Heart right ventricle (tissue), 16 donors: ENCODE data around the gene NRP2. TPM values are rescaled to one million over a fixed set of nuclear protein-coding genes. Genes with fewer than 3 reads are reported as not detected.
A peak's percentile ranks its signal among the peaks of the same experiment; 100 is the strongest.

Source experiments
- ATAC-seq, 8 donors: fragments of 200-7000 bp; cut with Tn5 transposase; one replicate each; pipeline ENCODE4 v1.9.1; 2020; ENCODE audit warnings: mild to moderate bottlenecking in 8 of 8, moderate library complexity in 8 of 8, moderate number of reproducible peaks in 1 of 8
- DNase-seq, 2 donors: peaks; one replicate each; pipeline ENCODE4 v3.0.0-alpha.2; 2020
- H3K27ac ChIP-seq, 10 donors: fragments of 200-600 bp; sonication (generic) in 2 of 10; one replicate each; pipeline versions ENCODE4 v1.5.0 to v1.8.0; 2020 to 2022; ENCODE audit warnings: mild to moderate bottlenecking in 3 of 10
- H3K27me3 ChIP-seq, 7 donors: fragments of 200-600 bp; one replicate each; pipeline ENCODE4 v1.8.0; 2021 to 2022; ENCODE audit warnings: mild to moderate bottlenecking in 2 of 7
- H3K36me3 ChIP-seq, 9 donors: fragments of 200-600 bp; sonication (generic) in 1 of 9; one replicate each; pipeline versions ENCODE4 v1.5.0 to v1.8.0; 2020 to 2022; ENCODE audit warnings: mild to moderate bottlenecking in 2 of 9
- H3K4me1 ChIP-seq, 9 donors: fragments of 200-600 bp; sonication (generic) in 1 of 9; one replicate each; pipeline versions ENCODE4 v1.5.0 to v1.8.0; 2020 to 2022; ENCODE audit warnings: mild to moderate bottlenecking in 4 of 9
- H3K4me3 ChIP-seq, 10 donors: fragments of 200-600 bp; sonication (generic) in 2 of 10; one replicate each; pipeline versions ENCODE4 v1.5.0 to v1.8.0; 2020 to 2022; ENCODE audit warnings: mild to moderate bottlenecking in 7 of 10, moderate library complexity in 2 of 10
- H3K9me3 ChIP-seq, 11 donors: fragments of 200-600 bp in 10 of 11; sonication (generic) in 2 of 11; one replicate each; pipeline versions ENCODE4 v1.5.0 to v1.8.0; 2013 to 2022; ENCODE audit warnings: mild to moderate bottlenecking in 2 of 11, control low read depth in 1 of 11, moderate library complexity in 1 of 11
- WGBS, 2 donors: extraction: QIAGEN DNeasy Blood & Tissue Kit; methylation state at CpG; one replicate each; pipeline ENCODE4 v1.1.7; 2013; ENCODE audit warnings: inconsistent platforms in 1 of 2; 5-methylcytosine and 5-hydroxymethylcytosine counted together
- intact Hi-C, 10 donors: fragments of 100-400 bp; cut with DNase I; formaldehyde crosslinking; loops; one replicate each; pipeline versions ENCODE4 v1.11.1 to v1.14.2; 2022
- polyA plus RNA-seq, 2 donors: library from polyadenylated mRNA; stranded (reverse); fragments of 200-250 nt; gene quantifications; one replicate each; pipeline ENCODE4 v1.2.3, GENCODE V29; 2013
- total RNA-seq, 10 donors: library from RNA; stranded (reverse); fragmentation: NEBNext Ultra II Directional in 3 of 10; extraction: Animal tissue kit (Norgen Biotek cat#: 25700) in 3 of 10; gene quantifications; one replicate each; pipeline versions ENCODE4 v1.2.1 to v1.2.4, GENCODE V29; 2021 to 2023
- TF ChIP-seq, protein P1 (sequence below), 9 donors: fragments of 200-600 bp; sonication (generic) in 2 of 9; IDR thresholded peaks; one replicate each; pipeline versions ENCODE4 v1.5.0 to v1.8.0; 2021 to 2022; ENCODE audit warnings: antibody characterized with exemption in 9 of 9, mild to moderate bottlenecking in 5 of 9, moderate library complexity in 1 of 9
- donor health status: Arrhythmogenic right ventricular cardiomyopathy.
- donor health status: ischemic (EF 13 %, LVEDD 7.1; RV severe dilation, severe dysfunction).
- donor health status: healthy with polysubstance abuse.
- donor health status: DM: no; HTN: yes; CAD: no.
- donor health status: DM: no; HTN: no; CAD: no.
- donor health status: ischemic (EF 25% LVEDD 6.9; RV normal size, moderate dysfunction).
- donor health status: ischemic (EF 25% LVEDD 5.7; RV mildly dilated, moderate dysfunction).
- donor health status: healthy.
- donor health status: DM: yes; HTN: yes; CAD: no.
- donor health status: Ischemic cardiomyopathy.
- donor health status: ischemic (EF 35%, LVEDD 5.7; RV mildly dilated, moderate dysfunction).
- donor health status: nonischemic (EF 11% LVEDD 7.7; RV severe dilation, severe dysfunction).
- donor health status: DM: yes; HTN: yes; CAD: no.
- donor health status: PGD.
- donor health status: ischemic (EF 29% LVEDD 5.4; RV normal size, mild dysfunction).
- donor health status: nonischemic (EF 23%, LVEDD 6.1; RV moderate dilation, normal function).

The NRP2 gene
- total and polyA plus RNA-seq, 12 donors = 2.5 to 29.4 (median 8.6) TPM

DNA sequence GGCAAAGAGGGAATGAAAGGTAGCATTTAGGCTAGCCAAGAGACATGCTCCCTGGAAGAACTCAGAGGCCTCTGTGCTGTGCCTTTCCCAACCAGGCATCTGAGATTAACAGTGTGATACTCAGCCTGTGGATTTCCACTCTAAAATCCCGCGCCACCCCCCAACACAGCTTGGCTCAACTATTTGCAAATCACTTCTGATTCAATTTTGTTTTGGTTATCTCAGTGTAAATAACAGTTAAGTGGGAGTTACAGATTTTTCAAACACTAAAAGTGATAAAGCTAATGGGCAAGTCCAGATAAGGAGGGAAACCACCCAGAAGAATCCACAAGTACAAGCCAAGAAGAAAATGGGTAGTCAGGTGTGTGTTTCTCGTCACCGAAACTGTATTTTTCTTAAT lies 1.4 kb upstream of the NRP2 start:
- Histone ChIP-seq H3K27me3 (peaks cover 0 to 56% (median 25%) of the 10 kb centered on the region in 7 donors), H3K36me3 (no peaks in the 10 kb centered on the region), H3K4me3 (no peak overlapping the region), H3K27ac (no peak overlapping the region), H3K9me3 (no peaks in the 10 kb centered on the region), H3K4me1 (peaks cover 6 to 48% (median 32%) of the 10 kb centered on the region in 9 donors)
- DNase-seq (no peak), ATAC-seq (no peak)
- WGBS, 2 donors = 71 to 73% methylated on average over 4 of the region's 4 CpGs
- TF ChIP-seq, protein P1, sequence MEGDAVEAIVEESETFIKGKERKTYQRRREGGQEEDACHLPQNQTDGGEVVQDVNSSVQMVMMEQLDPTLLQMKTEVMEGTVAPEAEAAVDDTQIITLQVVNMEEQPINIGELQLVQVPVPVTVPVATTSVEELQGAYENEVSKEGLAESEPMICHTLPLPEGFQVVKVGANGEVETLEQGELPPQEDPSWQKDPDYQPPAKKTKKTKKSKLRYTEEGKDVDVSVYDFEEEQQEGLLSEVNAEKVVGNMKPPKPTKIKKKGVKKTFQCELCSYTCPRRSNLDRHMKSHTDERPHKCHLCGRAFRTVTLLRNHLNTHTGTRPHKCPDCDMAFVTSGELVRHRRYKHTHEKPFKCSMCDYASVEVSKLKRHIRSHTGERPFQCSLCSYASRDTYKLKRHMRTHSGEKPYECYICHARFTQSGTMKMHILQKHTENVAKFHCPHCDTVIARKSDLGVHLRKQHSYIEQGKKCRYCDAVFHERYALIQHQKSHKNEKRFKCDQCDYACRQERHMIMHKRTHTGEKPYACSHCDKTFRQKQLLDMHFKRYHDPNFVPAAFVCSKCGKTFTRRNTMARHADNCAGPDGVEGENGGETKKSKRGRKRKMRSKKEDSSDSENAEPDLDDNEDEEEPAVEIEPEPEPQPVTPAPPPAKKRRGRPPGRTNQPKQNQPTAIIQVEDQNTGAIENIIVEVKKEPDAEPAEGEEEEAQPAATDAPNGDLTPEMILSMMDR (IDR thresholded peaks at IDR 0.05) = no peak
- intact Hi-C loops = loop anchor here in 5 of 10 donors (2.0 to 10.0 kb wide), 8 partner anchors 244 to 1419 kb away; no protein-coding TSS in a partner anchor

DNA sequence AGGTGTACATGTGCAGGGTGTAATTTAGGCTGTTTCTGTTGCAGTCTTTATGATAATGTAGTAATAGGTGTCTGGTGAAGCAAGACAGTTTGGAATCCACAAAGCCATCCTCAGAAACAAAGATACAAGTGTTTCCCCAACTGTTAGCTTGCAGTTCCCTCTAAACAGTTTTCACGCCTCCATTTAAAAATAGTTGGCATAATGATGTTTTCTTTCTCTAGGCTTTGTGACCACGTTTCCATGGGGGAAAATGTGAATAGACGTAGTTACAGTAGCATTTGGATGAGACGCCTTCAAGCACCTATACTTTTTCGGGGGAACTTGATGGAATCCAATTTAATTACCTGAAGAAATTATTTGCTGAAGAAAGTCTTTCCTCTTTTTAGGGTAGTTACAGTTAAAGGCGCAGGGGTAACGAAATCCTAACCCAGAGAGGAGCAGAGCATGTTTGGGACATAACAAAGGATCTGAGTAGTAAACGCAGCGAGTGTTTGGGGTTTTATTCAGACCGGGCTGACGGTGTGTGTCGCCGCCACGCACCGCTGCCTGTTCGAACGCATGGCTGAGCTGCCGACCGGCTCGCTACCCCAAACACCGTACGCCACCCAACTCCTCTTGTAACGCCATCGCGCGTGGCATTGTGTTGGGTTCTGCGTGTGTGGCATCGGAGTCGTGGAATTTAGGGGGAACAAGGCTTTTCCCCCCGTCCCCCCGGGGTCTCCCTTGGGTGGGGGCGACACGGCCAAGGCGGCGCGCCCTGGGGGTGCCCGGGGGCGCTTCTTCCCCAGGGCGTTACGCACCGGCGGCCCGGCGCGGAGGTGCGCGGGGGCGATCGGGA lies 681 bp upstream of the NRP2 start:
- WGBS, 2 donors = 11 to 14% methylated on average over 49 of the region's 49 CpGs
- Histone ChIP-seq H3K4me1 (peaks cover 8 to 55% (median 39%) of the 10 kb centered on the region in 9 donors), H3K36me3 (no peaks in the 10 kb centered on the region), H3K27me3 (peaks cover 0 to 63% (median 25%) of the 10 kb centered on the region in 7 donors), H3K4me3 (peak overlapping the region; percentile 34 to 78 (median 64)), H3K9me3 (no peaks in the 10 kb centered on the region), H3K27ac (peak overlapping the region in 9 of 10 donors; percentile 66 to 91 (median 83))
- intact Hi-C loops = loop anchor here in 5 of 10 donors (2.0 to 10.0 kb wide), 8 partner anchors 243 to 1419 kb away; no protein-coding TSS in a partner anchor
- TF ChIP-seq, protein P1 (IDR thresholded peaks at IDR 0.05) = no peak
- DNase-seq = no peak
- peak in 2 of 8 donors; percentile 2 to 3 for ATAC-seq

DNA sequence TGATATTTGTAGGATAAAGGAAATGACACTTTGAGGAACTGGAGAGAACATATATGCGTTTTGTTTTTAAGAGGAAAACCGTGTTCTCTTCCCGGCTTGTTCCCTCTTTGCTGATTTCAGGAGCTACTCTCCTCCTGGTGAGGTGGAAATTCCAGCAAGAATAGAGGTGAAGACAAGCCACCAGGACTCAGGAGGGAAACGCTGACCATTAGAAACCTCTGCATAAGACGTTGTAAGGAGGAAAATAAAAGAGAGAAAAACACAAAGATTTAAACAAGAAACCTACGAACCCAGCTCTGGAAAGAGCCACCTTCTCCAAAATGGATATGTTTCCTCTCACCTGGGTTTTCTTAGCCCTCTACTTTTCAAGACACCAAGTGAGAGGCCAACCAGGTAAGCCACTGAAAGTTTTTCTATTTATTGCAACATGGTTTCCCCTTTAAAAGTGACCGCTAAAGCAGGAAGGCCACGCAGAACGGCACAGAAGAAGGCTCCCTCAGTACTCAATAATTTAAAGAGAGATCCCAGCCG lies 735 bp downstream of the NRP2 start:
- 34 to 42% methylated on average over 10 of the region's 10 CpGs for WGBS, 2 donors
- TF ChIP-seq, protein P1 (IDR thresholded peaks at IDR 0.05) = no peak
- peak overlapping the region; percentile 34 to 78 (median 64) for H3K4me3 ChIP-seq
- intact Hi-C loops = loop anchor here in 5 of 10 donors (5.0 to 10.0 kb wide), 6 partner anchors 242 to 1421 kb away; no protein-coding TSS in a partner anchor
- H3K27me3 ChIP-seq = peaks cover 0 to 73% (median 25%) of the 10 kb centered on the region in 7 donors
- peaks cover 8 to 69% (median 46%) of the 10 kb centered on the region in 9 donors for H3K4me1 ChIP-seq
- no peaks in the 10 kb centered on the region for H3K36me3 ChIP-seq
- peak in 1 of 8 donors; percentile 8 for ATAC-seq
- H3K9me3 ChIP-seq = no peaks in the 10 kb centered on the region
- H3K27ac ChIP-seq = peak overlapping the region; percentile 31 to 91 (median 82)
- DNase-seq = no peak
